Measurements from ENCODE around the gene SVIL. TPM values are rescaled to one million over a fixed set of nuclear protein-coding genes. Genes with fewer than 3 reads are reported as not detected.

Gene SVIL
- polyA plus RNA-seq, 3 donors from 2014 or later = 0.16 to 16.3 (median 2.6) TPM

GRCh38 chr10:29428486-29428885 lies 206.3 kb downstream of the SVIL start:
- no peaks in the 10 kb centered on the region for H3K9me3 Mint-ChIP-seq
- peak overlapping the region in 1 of 6 donors; percentile 65 for H3K27ac Mint-ChIP-seq
- DNase-seq = no peak
- peaks cover 0 to 10% (median 5%) of the 10 kb centered on the region in 3 donors for H3K36me3 Mint-ChIP-seq
- H3K27me3 Mint-ChIP-seq (ENCODE audit: low read depth in 3 of 3) = peaks cover 0 to 4% (median 2%) of the 10 kb centered on the region in 3 donors
- H3K4me3 Mint-ChIP-seq = no peak overlapping the region
- no peaks in the 10 kb centered on the region for H3K4me1 Mint-ChIP-seq

- H3K36me3 Mint-ChIP-seq = peaks cover 0 to 13% (median 5%) of the 10 kb centered on the region in 3 donors
- H3K4me3 Mint-ChIP-seq = no peak overlapping the region
- DNase-seq = no peak
- peaks cover 0 to 4% (median 2%) of the 10 kb centered on the region in 3 donors for H3K27me3 Mint-ChIP-seq (ENCODE audit: low read depth in 3 of 3)
- no peaks in the 10 kb centered on the region for H3K4me1 Mint-ChIP-seq
- peak overlapping the region in 1 of 6 donors; percentile 22 for H3K27ac Mint-ChIP-seq
- no peaks in the 10 kb centered on the region for H3K9me3 Mint-ChIP-seq
These were observed 207.1 kb downstream of the SVIL start for GRCh38 chr10:29427667-29428066.

- Mint-ChIP-seq H3K27me3 (ENCODE audit: low read depth in 3 of 3) (peaks cover 0 to 4% (median 0%) of the 10 kb centered on the region in 3 donors), H3K36me3 (peaks cover 4 to 20% (median 11%) of the 10 kb centered on the region in 3 donors), H3K9me3 (no peaks in the 10 kb centered on the region), H3K4me3 (no peak overlapping the region), H3K27ac (peak overlapping the region in 1 of 6 donors; percentile 67), H3K4me1 (no peaks in the 10 kb centered on the region)
- DNase-seq = no peak
These were observed 208.4 kb downstream of the SVIL start for GRCh38 chr10:29426420-29426819.

- DNase-seq = no peak
- no peak overlapping the region for H3K27ac Mint-ChIP-seq
- no peaks in the 10 kb centered on the region for H3K9me3 Mint-ChIP-seq
- H3K36me3 Mint-ChIP-seq = peaks cover 4 to 32% (median 18%) of the 10 kb centered on the region in 3 donors
- no peak overlapping the region for H3K4me3 Mint-ChIP-seq
- peaks cover 0 to 6% of the 10 kb centered on the region in 2 donors for H3K4me1 Mint-ChIP-seq
- H3K27me3 Mint-ChIP-seq (ENCODE audit: low read depth in 3 of 3) = no peaks in the 10 kb centered on the region
These were observed 210.8 kb downstream of the SVIL start for GRCh38 chr10:29424017-29424416.

- peaks cover 9 to 40% (median 29%) of the 10 kb centered on the region in 3 donors for H3K36me3 Mint-ChIP-seq
- H3K4me3 Mint-ChIP-seq = no peak overlapping the region
- H3K9me3 Mint-ChIP-seq = no peaks in the 10 kb centered on the region
- H3K4me1 Mint-ChIP-seq = peaks cover 1 to 6% of the 10 kb centered on the region in 2 donors
- no peaks in the 10 kb centered on the region for H3K27me3 Mint-ChIP-seq (ENCODE audit: low read depth in 3 of 3)
- H3K27ac Mint-ChIP-seq = no peak overlapping the region
- DNase-seq = no peak
These were observed 214.0 kb downstream of the SVIL start for GRCh38 chr10:29420744-29421143.

GRCh38 chr10:29417324-29417723 lies 217.4 kb downstream of the SVIL start:
- Mint-ChIP-seq H3K36me3 (peaks cover 8 to 27% (median 23%) of the 10 kb centered on the region in 3 donors), H3K27me3 (ENCODE audit: low read depth in 3 of 3) (no peaks in the 10 kb centered on the region), H3K9me3 (no peaks in the 10 kb centered on the region), H3K27ac (peak overlapping the region in 1 of 6 donors; percentile 41), H3K4me1 (peaks cover 8 to 21% of the 10 kb centered on the region in 2 donors), H3K4me3 (no peak overlapping the region)
- DNase-seq = no peak

GRCh38 chr10:29415876-29416275 lies 218.9 kb downstream of the SVIL start:
- H3K27me3 Mint-ChIP-seq (ENCODE audit: low read depth in 3 of 3) = no peaks in the 10 kb centered on the region
- H3K36me3 Mint-ChIP-seq = peaks cover 5 to 18% (median 16%) of the 10 kb centered on the region in 3 donors
- H3K27ac Mint-ChIP-seq = peak overlapping the region in 1 of 6 donors; percentile 29
- H3K4me1 Mint-ChIP-seq = peaks cover 15 to 34% of the 10 kb centered on the region in 2 donors
- H3K9me3 Mint-ChIP-seq = no peaks in the 10 kb centered on the region
- H3K4me3 Mint-ChIP-seq = no peak overlapping the region
- no peak for DNase-seq

- no peak for DNase-seq
- Mint-ChIP-seq H3K4me3 (no peak overlapping the region), H3K27me3 (ENCODE audit: low read depth in 3 of 3) (no peaks in the 10 kb centered on the region), H3K36me3 (peaks cover 5 to 11% (median 8%) of the 10 kb centered on the region in 3 donors), H3K27ac (peak overlapping the region in 3 of 6 donors; percentile 6 to 29 (median 15)), H3K9me3 (no peaks in the 10 kb centered on the region), H3K4me1 (peaks cover 20 to 37% of the 10 kb centered on the region in 2 donors)
These were observed 220.3 kb downstream of the SVIL start for GRCh38 chr10:29414501-29414900.

GRCh38 chr10:29412485-29412884 lies 222.3 kb downstream of the SVIL start:
- no peaks in the 10 kb centered on the region for H3K9me3 Mint-ChIP-seq
- no peak for DNase-seq
- peaks cover 0 to 2% (median 0%) of the 10 kb centered on the region in 3 donors for H3K27me3 Mint-ChIP-seq (ENCODE audit: low read depth in 3 of 3)
- H3K36me3 Mint-ChIP-seq = peaks cover 0 to 6% (median 4%) of the 10 kb centered on the region in 3 donors
- no peak overlapping the region for H3K27ac Mint-ChIP-seq
- peaks cover 27 to 49% of the 10 kb centered on the region in 2 donors for H3K4me1 Mint-ChIP-seq
- no peak overlapping the region for H3K4me3 Mint-ChIP-seq

- Mint-ChIP-seq H3K27me3 (ENCODE audit: low read depth in 3 of 3) (peaks cover 0 to 2% (median 0%) of the 10 kb centered on the region in 3 donors), H3K4me1 (peaks cover 27 to 49% of the 10 kb centered on the region in 2 donors), H3K4me3 (peak overlapping the region in 2 of 5 donors; percentile 23 to 27), H3K9me3 (no peaks in the 10 kb centered on the region), H3K27ac (no peak overlapping the region), H3K36me3 (no peaks in the 10 kb centered on the region)
- DNase-seq = no peak
These were observed 223.0 kb downstream of the SVIL start for GRCh38 chr10:29411666-29412315.

GRCh38 chr10:29409241-29410054 lies 225.3 kb downstream of the SVIL start:
- peaks cover 0 to 4% (median 0%) of the 10 kb centered on the region in 3 donors for H3K27me3 Mint-ChIP-seq (ENCODE audit: low read depth in 3 of 3)
- H3K27ac Mint-ChIP-seq = peak overlapping the region; percentile 82 to 96 (median 90)
- H3K4me1 Mint-ChIP-seq = peaks cover 24 to 45% of the 10 kb centered on the region in 2 donors
- peak; percentile 15 to 38 (median 30) for DNase-seq
- no peaks in the 10 kb centered on the region for H3K9me3 Mint-ChIP-seq
- H3K36me3 Mint-ChIP-seq = no peaks in the 10 kb centered on the region
- peak overlapping the region; percentile 94 to 99 (median 98) for H3K4me3 Mint-ChIP-seq

- peaks cover 0 to 4% (median 0%) of the 10 kb centered on the region in 3 donors for H3K27me3 Mint-ChIP-seq (ENCODE audit: low read depth in 3 of 3)
- no peaks in the 10 kb centered on the region for H3K9me3 Mint-ChIP-seq
- DNase-seq = no peak
- H3K4me3 Mint-ChIP-seq = peak overlapping the region; percentile 94 to 99 (median 98)
- peaks cover 23 to 44% of the 10 kb centered on the region in 2 donors for H3K4me1 Mint-ChIP-seq
- H3K36me3 Mint-ChIP-seq = no peaks in the 10 kb centered on the region
- peak overlapping the region; percentile 82 to 96 (median 90) for H3K27ac Mint-ChIP-seq
These were observed 225.9 kb downstream of the SVIL start for GRCh38 chr10:29408847-29409240.

Measured in immature natural killer cell (primary cell).